SK-N-SH treated with all-trans-retinoic acid at 6 μM for 48 hours (cell line): ENCODE data around the gene PARP3.

Experiments used
- ARNTL ChIP-seq: fragments of 450-650 bp; formaldehyde crosslinking; IDR thresholded peaks from 2 replicates; pipeline ENCODE4 v1.5.0; 2020; ENCODE audit warnings: low read depth, mild to moderate bottlenecking, moderate library complexity, borderline replicate concordance
- ISL1 ChIP-seq: fragments of 250-450 bp; sonication (Bioruptor Pico); IDR thresholded peaks from 2 replicates; pipeline ENCODE4 v2.1.2; 2022; ENCODE audit warnings: mild to moderate bottlenecking, moderate library complexity
- POU6F1 ChIP-seq: fragments of 250-450 bp; sonication (Bioruptor Pico); IDR thresholded peaks from 2 replicates; pipeline ENCODE4 v1.8.0; 2021; ENCODE audit warnings: low read depth, mild to moderate bottlenecking, moderate library complexity, borderline replicate concordance
- PPARA ChIP-seq: fragments of 250-450 bp; sonication (Bioruptor Pico); IDR thresholded peaks from 2 replicates; pipeline ENCODE4 v1.5.0; 2020; ENCODE audit warnings: mild to moderate bottlenecking, borderline replicate concordance
- TCF4 ChIP-seq: fragments of 250-450 bp; sonication (Bioruptor Pico); IDR thresholded peaks from 2 replicates; pipeline ENCODE4 v1.8.0; 2021; ENCODE audit warnings: mild to moderate bottlenecking, moderate library complexity, borderline replicate concordance
- ZC3H10 ChIP-seq: fragments of 250-450 bp; sonication (Bioruptor Pico); IDR thresholded peaks from 2 replicates; pipeline ENCODE4 v1.5.1; 2021; ENCODE audit warnings: mild to moderate bottlenecking, moderate library complexity
- ZFP3 ChIP-seq: fragments of 250-450 bp; sonication (Bioruptor Pico); IDR thresholded peaks from 2 replicates; pipeline ENCODE4 v1.5.0; 2020; ENCODE audit warnings: mild to moderate bottlenecking, moderate library complexity
- ZNF565 ChIP-seq: fragments of 450-650 bp; formaldehyde crosslinking; conservative IDR thresholded peaks from 2 replicates; pipeline ENCODE4 v1.5.0; 2020; ENCODE audit warnings: low read depth, mild to moderate bottlenecking, moderate library complexity
- ZNF8 ChIP-seq: fragments of 450-650 bp; formaldehyde crosslinking; IDR thresholded peaks from 2 replicates; pipeline ENCODE4 v1.5.0; 2020; ENCODE audit warnings: mild to moderate bottlenecking, moderate library complexity
- TF ChIP-seq, protein P1 (sequence below): fragments of 250-450 bp; sonication (Bioruptor Pico); IDR thresholded peaks from 2 replicates; pipeline ENCODE4 v1.5.1; 2020; ENCODE audit warnings: low read depth, mild to moderate bottlenecking, moderate library complexity
- TF ChIP-seq, protein P2 (sequence below): fragments of 250-450 bp; sonication (Bioruptor Pico); IDR thresholded peaks from 2 replicates; pipeline ENCODE4 v1.5.1; 2021; ENCODE audit warnings: mild to moderate bottlenecking, moderate library complexity
- TF ChIP-seq, protein P3 (sequence below): fragments of 250-450 bp; sonication (Bioruptor Pico); IDR thresholded peaks from 2 replicates; pipeline ENCODE4 v1.8.0; 2020; ENCODE audit warnings: mild to moderate bottlenecking, moderate library complexity, borderline replicate concordance

DNA sequence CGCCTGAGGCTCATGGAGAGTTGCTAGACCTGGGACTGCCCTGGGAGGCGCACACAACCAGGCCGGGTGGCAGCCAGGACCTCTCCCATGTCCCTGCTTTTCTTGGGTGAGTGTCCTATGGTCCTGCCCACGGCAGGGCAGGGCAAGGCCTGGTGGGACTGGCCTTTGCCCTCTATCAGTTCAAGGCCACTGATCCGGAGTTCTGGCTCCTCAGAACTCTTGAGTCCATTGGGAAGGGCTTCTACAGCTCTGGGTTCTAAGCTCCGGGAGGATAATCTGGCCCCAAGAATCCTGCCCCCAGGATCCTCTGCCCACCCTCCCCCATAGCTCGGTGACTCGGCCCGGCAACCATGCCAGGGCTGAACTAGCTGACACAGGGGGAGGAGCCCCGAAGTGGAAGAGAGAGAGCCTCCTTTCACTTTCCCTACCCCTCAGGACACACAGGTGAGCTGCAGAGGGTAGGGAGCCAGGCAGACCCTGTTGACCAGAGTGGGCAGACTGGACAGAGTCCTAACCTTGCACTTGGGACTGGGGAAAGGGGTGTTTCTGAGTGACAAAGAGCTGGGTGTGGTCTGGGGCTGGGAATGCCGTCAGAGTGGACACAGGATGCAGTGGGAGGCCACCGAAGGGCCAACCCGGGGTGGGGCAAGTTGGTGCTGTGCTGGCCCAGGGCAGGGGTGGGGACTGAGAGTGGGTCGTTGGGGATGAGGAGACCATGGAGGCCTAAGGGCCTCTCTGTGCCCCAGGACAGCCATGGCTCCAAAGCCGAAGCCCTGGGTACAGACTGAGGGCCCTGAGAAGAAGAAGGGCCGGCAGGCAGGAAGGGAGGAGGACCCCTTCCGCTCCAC is 664 bp downstream of the PARP3 start:
- TF ChIP-seq TCF4 (CRISPR knock-in tag) (no peak), ZC3H10 (CRISPR knock-in tag) (no peak), ZNF565 (CRISPR knock-in tag) (no peak), POU6F1 (CRISPR knock-in tag) (no peak), ARNTL (CRISPR knock-in tag) (no peak), PPARA (CRISPR knock-in tag) (no peak), ZNF8 (CRISPR knock-in tag) (no peak), ISL1 (CRISPR knock-in tag) (no peak), ZFP3 (no peak)
- TF ChIP-seq, protein P1, sequence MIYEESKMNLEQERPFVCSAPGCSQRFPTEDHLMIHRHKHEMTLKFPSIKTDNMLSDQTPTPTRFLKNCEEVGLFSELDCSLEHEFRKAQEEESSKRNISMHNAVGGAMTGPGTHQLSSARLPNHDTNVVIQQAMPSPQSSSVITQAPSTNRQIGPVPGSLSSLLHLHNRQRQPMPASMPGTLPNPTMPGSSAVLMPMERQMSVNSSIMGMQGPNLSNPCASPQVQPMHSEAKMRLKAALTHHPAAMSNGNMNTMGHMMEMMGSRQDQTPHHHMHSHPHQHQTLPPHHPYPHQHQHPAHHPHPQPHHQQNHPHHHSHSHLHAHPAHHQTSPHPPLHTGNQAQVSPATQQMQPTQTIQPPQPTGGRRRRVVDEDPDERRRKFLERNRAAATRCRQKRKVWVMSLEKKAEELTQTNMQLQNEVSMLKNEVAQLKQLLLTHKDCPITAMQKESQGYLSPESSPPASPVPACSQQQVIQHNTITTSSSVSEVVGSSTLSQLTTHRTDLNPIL (CRISPR knock-in tag), result no peak
- TF ChIP-seq, protein P2, sequence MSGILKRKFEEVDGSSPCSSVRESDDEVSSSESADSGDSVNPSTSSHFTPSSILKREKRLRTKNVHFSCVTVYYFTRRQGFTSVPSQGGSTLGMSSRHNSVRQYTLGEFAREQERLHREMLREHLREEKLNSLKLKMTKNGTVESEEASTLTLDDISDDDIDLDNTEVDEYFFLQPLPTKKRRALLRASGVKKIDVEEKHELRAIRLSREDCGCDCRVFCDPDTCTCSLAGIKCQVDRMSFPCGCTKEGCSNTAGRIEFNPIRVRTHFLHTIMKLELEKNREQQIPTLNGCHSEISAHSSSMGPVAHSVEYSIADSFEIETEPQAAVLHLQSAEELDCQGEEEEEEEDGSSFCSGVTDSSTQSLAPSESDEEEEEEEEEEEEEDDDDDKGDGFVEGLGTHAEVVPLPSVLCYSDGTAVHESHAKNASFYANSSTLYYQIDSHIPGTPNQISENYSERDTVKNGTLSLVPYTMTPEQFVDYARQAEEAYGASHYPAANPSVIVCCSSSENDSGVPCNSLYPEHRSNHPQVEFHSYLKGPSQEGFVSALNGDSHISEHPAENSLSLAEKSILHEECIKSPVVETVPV (CRISPR knock-in tag), result no peak
- TF ChIP-seq, protein P3, sequence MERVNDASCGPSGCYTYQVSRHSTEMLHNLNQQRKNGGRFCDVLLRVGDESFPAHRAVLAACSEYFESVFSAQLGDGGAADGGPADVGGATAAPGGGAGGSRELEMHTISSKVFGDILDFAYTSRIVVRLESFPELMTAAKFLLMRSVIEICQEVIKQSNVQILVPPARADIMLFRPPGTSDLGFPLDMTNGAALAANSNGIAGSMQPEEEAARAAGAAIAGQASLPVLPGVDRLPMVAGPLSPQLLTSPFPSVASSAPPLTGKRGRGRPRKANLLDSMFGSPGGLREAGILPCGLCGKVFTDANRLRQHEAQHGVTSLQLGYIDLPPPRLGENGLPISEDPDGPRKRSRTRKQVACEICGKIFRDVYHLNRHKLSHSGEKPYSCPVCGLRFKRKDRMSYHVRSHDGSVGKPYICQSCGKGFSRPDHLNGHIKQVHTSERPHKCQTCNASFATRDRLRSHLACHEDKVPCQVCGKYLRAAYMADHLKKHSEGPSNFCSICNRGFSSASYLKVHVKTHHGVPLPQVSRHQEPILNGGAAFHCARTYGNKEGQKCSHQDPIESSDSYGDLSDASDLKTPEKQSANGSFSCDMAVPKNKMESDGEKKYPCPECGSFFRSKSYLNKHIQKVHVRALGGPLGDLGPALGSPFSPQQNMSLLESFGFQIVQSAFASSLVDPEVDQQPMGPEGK, result no peak
